Esophagus (tissue), 2 donors: Measurements from ENCODE around the gene FADS6. TPM values are rescaled to one million over a fixed set of nuclear protein-coding genes. Genes with fewer than 3 reads are reported as not detected.
"Not testable (repeated sequence)": the region's sequence is repeated elsewhere in the genome, so short reads cannot be mapped to it uniquely, and the experiment has no call there.

ENCODE experiments used
- H3K27ac ChIP-seq, 2 donors: one replicate each; pipeline ENCODE4 v1.5.1; 2013; ENCODE audit warnings: low read depth in 2 of 2, mild to moderate bottlenecking in 2 of 2, inconsistent platforms in 1 of 2, low read length in 1 of 2, moderate library complexity in 1 of 2
- H3K27me3 ChIP-seq, 2 donors: one replicate each; pipeline ENCODE4 v1.6.1; 2013; ENCODE audit warnings: low read length in 2 of 2, control low read depth in 1 of 2, mild to moderate bottlenecking in 1 of 2; ENCODE audit not compliant: insufficient read depth in 2 of 2, control insufficient read depth in 1 of 2
- H3K36me3 ChIP-seq, 2 donors: one replicate each; pipeline ENCODE4 v1.6.1; 2013; ENCODE audit warnings: low read length in 1 of 2; ENCODE audit not compliant: control insufficient read depth in 2 of 2, insufficient read depth in 2 of 2
- H3K4me1 ChIP-seq, 2 donors: one replicate each; pipeline ENCODE4 v1.6.1; 2013; ENCODE audit warnings: low read length in 1 of 2; ENCODE audit not compliant: control insufficient read depth in 2 of 2, insufficient read depth in 2 of 2
- H3K4me3 ChIP-seq, 2 donors: one replicate each; pipeline ENCODE4 v1.5.1; 2013; ENCODE audit warnings: low read length in 2 of 2, mild to moderate bottlenecking in 2 of 2, low read depth in 1 of 2, moderate library complexity in 1 of 2
- H3K9me3 ChIP-seq, 2 donors: one replicate each; pipeline ENCODE4 v1.6.1; 2013; ENCODE audit warnings: mild to moderate bottlenecking in 2 of 2, low read depth in 1 of 2, low read length in 1 of 2, moderate library complexity in 1 of 2; ENCODE audit not compliant: control insufficient read depth in 2 of 2, insufficient read depth in 1 of 2
- WGBS, 2 donors: extraction: QIAGEN DNeasy Blood & Tissue Kit; methylation state at CpG; one replicate each; pipeline ENCODE4 v1.1.7; 2013; 5-methylcytosine and 5-hydroxymethylcytosine counted together
- polyA plus RNA-seq, 2 donors: library from polyadenylated mRNA; stranded (reverse); fragments of 200-250 nt; gene quantifications; one replicate each; pipeline ENCODE4 v1.2.3, GENCODE V29; 2013
- donor health status: healthy with polysubstance abuse.
- donor health status: Bipolar disorder and iron deficiency.

FADS6 gene
- polyA plus RNA-seq, 2 donors = 1.8 to 2.6 TPM

- Histone ChIP-seq H3K27ac (no peak overlapping the region), H3K27me3 (peaks cover 0 to 2% of the 10 kb centered on the region in 2 donors), H3K4me3 (no peak overlapping the region), H3K9me3 (peaks cover 0 to 5% of the 10 kb centered on the region in 2 donors), H3K4me1 (peaks cover 0 to 21% of the 10 kb centered on the region in 2 donors), H3K36me3 (peaks cover 0 to 11% of the 10 kb centered on the region in 2 donors)
- 36 to 45% methylated on average over 18 to 19 of the region's 19 CpGs for WGBS, 2 donors
Observed at GRCh38 chr17:74921026-74921681, 27.7 kb upstream of the FADS6 start.

- Histone ChIP-seq H3K27ac (no peak overlapping the region), H3K27me3 (peaks cover 0 to 2% of the 10 kb centered on the region in 2 donors), H3K36me3 (peaks cover 0 to 11% of the 10 kb centered on the region in 2 donors), H3K4me3 (no peak overlapping the region), H3K4me1 (peaks cover 0 to 21% of the 10 kb centered on the region in 2 donors), H3K9me3 (peaks cover 0 to 5% of the 10 kb centered on the region in 2 donors)
- WGBS, 2 donors = 36 to 46% methylated on average over 6 of the region's 6 CpGs
Observed at GRCh38 chr17:74920642-74921025, 27.2 kb upstream of the FADS6 start.

- 79 to 86% methylated on average over 27 of the region's 27 CpGs for WGBS, 2 donors
- Histone ChIP-seq H3K36me3 (peaks cover 0 to 11% of the 10 kb centered on the region in 2 donors), H3K4me1 (peaks cover 0 to 21% of the 10 kb centered on the region in 2 donors), H3K27ac (no peak overlapping the region), H3K9me3 (peaks cover 0 to 5% of the 10 kb centered on the region in 2 donors), H3K27me3 (peaks cover 0 to 2% of the 10 kb centered on the region in 2 donors), H3K4me3 (no peak overlapping the region)
Observed at GRCh38 chr17:74920306-74920620, 26.8 kb upstream of the FADS6 start.

GRCh38 chr17:74919440-74920305 is 26.2 kb upstream of the FADS6 start:
- H3K27me3 ChIP-seq = peaks cover 0 to 2% of the 10 kb centered on the region in 2 donors
- H3K36me3 ChIP-seq = peaks cover 0 to 11% of the 10 kb centered on the region in 2 donors
- no peak overlapping the region for H3K27ac ChIP-seq
- 72 to 82% methylated on average over 65 to 67 of the region's 67 CpGs for WGBS, 2 donors
- H3K4me1 ChIP-seq = peaks cover 0 to 19% of the 10 kb centered on the region in 2 donors
- H3K4me3 ChIP-seq = no peak overlapping the region
- H3K9me3 ChIP-seq = peaks cover 0 to 5% of the 10 kb centered on the region in 2 donors

GRCh38 chr17:74918906-74919305 is 25.5 kb upstream of the FADS6 start:
- no peak overlapping the region for H3K27ac ChIP-seq
- 85 to 88% methylated on average over 5 of the region's 5 CpGs for WGBS, 2 donors
- H3K9me3 ChIP-seq = peaks cover 0 to 5% of the 10 kb centered on the region in 2 donors
- no peak overlapping the region for H3K4me3 ChIP-seq
- peaks cover 0 to 17% of the 10 kb centered on the region in 2 donors for H3K4me1 ChIP-seq
- peaks cover 0 to 11% of the 10 kb centered on the region in 2 donors for H3K36me3 ChIP-seq
- no peaks in the 10 kb centered on the region for H3K27me3 ChIP-seq

- Histone ChIP-seq H3K36me3 (peaks cover 0 to 11% of the 10 kb centered on the region in 2 donors), H3K4me1 (peaks cover 0 to 14% of the 10 kb centered on the region in 2 donors), H3K9me3 (peaks cover 0 to 5% of the 10 kb centered on the region in 2 donors), H3K27ac (no peak overlapping the region), H3K27me3 (no peaks in the 10 kb centered on the region), H3K4me3 (no peak overlapping the region)
- 60 to 66% methylated on average over 10 of the region's 10 CpGs for WGBS, 2 donors
Observed at GRCh38 chr17:74917430-74917829, 24.0 kb upstream of the FADS6 start.

GRCh38 chr17:74916851-74917199 is 23.4 kb upstream of the FADS6 start:
- peaks cover 0 to 13% of the 10 kb centered on the region in 2 donors for H3K4me1 ChIP-seq
- 92% methylated on average over 11 of the region's 11 CpGs for whole genome bisulfite sequencing, 2 donors

GRCh38 chr17:74916136-74916850 is 22.9 kb upstream of the FADS6 start:
- peaks cover 0 to 5% of the 10 kb centered on the region in 2 donors for H3K9me3 ChIP-seq
- H3K36me3 ChIP-seq = peaks cover 0 to 11% of the 10 kb centered on the region in 2 donors
- WGBS, 2 donors = 85 to 88% methylated on average over 13 of the region's 13 CpGs
- peaks cover 0 to 8% of the 10 kb centered on the region in 2 donors for H3K4me1 ChIP-seq
- no peaks in the 10 kb centered on the region for H3K27me3 ChIP-seq
- H3K27ac ChIP-seq = no peak overlapping the region
- H3K4me3 ChIP-seq = no peak overlapping the region

More at GRCh38 chr17:74916851-74917199, 23.4 kb upstream of the FADS6 start:
- Histone ChIP-seq H3K36me3 (peaks cover 0 to 11% of the 10 kb centered on the region in 2 donors), H3K9me3 (peaks cover 0 to 5% of the 10 kb centered on the region in 2 donors), H3K27me3 (no peaks in the 10 kb centered on the region), H3K4me3 (no peak overlapping the region), H3K27ac (no peak overlapping the region)

GRCh38 chr17:74911423-74911822 is 18.0 kb upstream of the FADS6 start:
- H3K9me3 ChIP-seq, H3K36me3 ChIP-seq: not testable (repeated sequence)
- 65 to 70% methylated on average over 8 of the region's 8 CpGs for WGBS, 2 donors

More at GRCh38 chr17:74911423-74911822, 18.0 kb upstream of the FADS6 start:
- H3K27me3 ChIP-seq, H3K4me3 ChIP-seq, H3K27ac ChIP-seq: not testable (repeated sequence)
- H3K4me1 ChIP-seq = peaks cover 0 to 11% of the 10 kb centered on the region in 2 donors
